GM23338 (cell line): ENCODE measurements around the gene NLRX1. TPM values are rescaled to one million over a fixed set of nuclear protein-coding genes. Genes with fewer than 3 reads are reported as not detected.
"Not testable (repeated sequence)": the region's sequence is repeated elsewhere in the genome, so short reads cannot be mapped to it uniquely, and the experiment has no call there.

Experiments used
- ATAC-seq: fragments of 200-7000 bp; cut with Tn5 transposase; 3 replicates; pipeline ENCODE4 v1.9.1; 2020
- DNase-seq: peaks from one replicate; pipeline ENCODE4 v3.0.0-alpha.2; 2015; ENCODE audit warnings: low spot score
- H2AFZ ChIP-seq: fragments of 200-600 bp; sonication (generic); 2 replicates; pipeline ENCODE4 v1.8.0; 2016; ENCODE audit warnings: antibody characterized with exemption, mild to moderate bottlenecking, moderate library complexity
- H3F3A ChIP-seq: fragments of 200-600 bp; sonication (generic); replicated peaks from 2 replicates; pipeline ENCODE4 v1.8.0; 2017; ENCODE audit warnings: antibody characterized with exemption, mixed run types, low read depth
- H3K27ac ChIP-seq: fragments of 200-600 bp; sonication (generic); 2 replicates; pipeline ENCODE4 v1.6.1; 2016; ENCODE audit warnings: low read depth
- H3K27me3 ChIP-seq: fragments of 200-600 bp; sonication (generic); 2 replicates; pipeline ENCODE4 v1.8.0; 2016; ENCODE audit warnings: mild to moderate bottlenecking, mixed run types, moderate library complexity; ENCODE audit not compliant: insufficient read depth
- H3K36me3 ChIP-seq: fragments of 200-600 bp; sonication (generic); 2 replicates; pipeline ENCODE4 v1.8.0; 2016; ENCODE audit warnings: mild to moderate bottlenecking; ENCODE audit not compliant: insufficient read depth
- H3K4me1 ChIP-seq: fragments of 200-600 bp; sonication (generic); 2 replicates; pipeline ENCODE4 v1.8.0; 2016; ENCODE audit warnings: mild to moderate bottlenecking, moderate library complexity; ENCODE audit not compliant: insufficient read depth
- H3K4me2 ChIP-seq: fragments of 200-600 bp; sonication (generic); 2 replicates; pipeline ENCODE4 v1.7.1; 2017; ENCODE audit warnings: mixed run types
- H3K4me3 ChIP-seq: fragments of 200-600 bp; sonication (generic); 2 replicates; pipeline ENCODE4 v1.6.1; 2016; ENCODE audit warnings: mixed run types
- H3K79me2 ChIP-seq: fragments of 200-600 bp; sonication (generic); replicated peaks from 2 replicates; pipeline ENCODE4 v1.8.0; 2017; ENCODE audit warnings: mild to moderate bottlenecking; ENCODE audit not compliant: insufficient read depth
- H3K9me2 ChIP-seq: fragments of 200-600 bp; sonication (generic); 2 replicates; pipeline ENCODE4 v1.8.0; 2017; ENCODE audit not compliant: insufficient read depth
- H4K20me1 ChIP-seq: fragments of 200-600 bp; sonication (generic); replicated peaks from 2 replicates; pipeline ENCODE4 v1.8.0; 2017; ENCODE audit warnings: mild to moderate bottlenecking; ENCODE audit not compliant: insufficient read depth
- H3K27ac Mint-ChIP-seq: 2 replicates; pipeline ENCODE4 v1.8.0; 2020; ENCODE audit warnings: inconsistent platforms, mild to moderate bottlenecking, moderate library complexity, mixed read lengths
- H3K27me3 Mint-ChIP-seq: 3 replicates; pipeline ENCODE4 v1.8.0; 2022; ENCODE audit warnings: low read depth, mild to moderate bottlenecking, moderate library complexity, mixed read lengths, inconsistent platforms; ENCODE audit not compliant: insufficient read depth, poor library complexity
- H3K36me3 Mint-ChIP-seq: 3 replicates; pipeline ENCODE4 v1.8.0; 2021; ENCODE audit warnings: low read depth, mild to moderate bottlenecking, inconsistent platforms, moderate library complexity, mixed read lengths
- H3K4me1 Mint-ChIP-seq: 3 replicates; pipeline ENCODE4 v1.8.0; 2020; ENCODE audit warnings: mild to moderate bottlenecking, inconsistent platforms, mixed read lengths
- H3K4me3 Mint-ChIP-seq: 3 replicates; pipeline ENCODE4 v1.8.0; 2021; ENCODE audit warnings: moderate library complexity, mild to moderate bottlenecking, inconsistent platforms, mixed read lengths
- H3K9me3 Mint-ChIP-seq: 3 replicates; pipeline ENCODE4 v1.8.0; 2020; ENCODE audit warnings: moderate library complexity, mild to moderate bottlenecking, inconsistent platforms, mixed read lengths
- REST ChIP-seq: IDR thresholded peaks from one replicate; pipeline ENCODE4 v1.6.1; 2018; ENCODE audit warnings: antibody characterized with exemption; ENCODE audit not compliant: unreplicated experiment
- ZNF114 ChIP-seq: fragments of 250-450 bp; sonication (Bioruptor Pico); IDR thresholded peaks from 2 replicates; pipeline ENCODE4 v1.5.0; 2020; ENCODE audit warnings: mild to moderate bottlenecking, moderate library complexity
- polyA plus RNA-seq: library from polyadenylated mRNA; unstranded; fragments of >200 nt; fragmentation: Nextera tagmentation; extraction: Ambion mirVana; gene quantifications from 2 replicates; pipeline ENCODE4 v1.2.1, GENCODE V29; 2016
- total RNA-seq: library from RNA; depleted of rRNA; stranded (reverse); fragments of >200 nt; shearing (Covaris generic); gene quantifications from 2 replicates; pipeline ENCODE4 v1.2.3, GENCODE V29; 2014
- TF ChIP-seq, protein P1 (sequence below), 2 experiments: fragments of 200-600 bp in 1 of 2; sonication (generic) in 1 of 2; conservative IDR thresholded peaks; 2 replicates each; pipeline versions ENCODE4 v1.5.1 to v1.6.1; 2016 to 2017; ENCODE audit warnings: antibody characterized with exemption in 2 of 2, low read depth in 2 of 2, mild to moderate bottlenecking in 2 of 2, moderate library complexity in 1 of 2

NLRX1 gene
- total and polyA plus RNA-seq, 2 experiments from 2014 or later: 2.8 to 13.8 TPM

DNA sequence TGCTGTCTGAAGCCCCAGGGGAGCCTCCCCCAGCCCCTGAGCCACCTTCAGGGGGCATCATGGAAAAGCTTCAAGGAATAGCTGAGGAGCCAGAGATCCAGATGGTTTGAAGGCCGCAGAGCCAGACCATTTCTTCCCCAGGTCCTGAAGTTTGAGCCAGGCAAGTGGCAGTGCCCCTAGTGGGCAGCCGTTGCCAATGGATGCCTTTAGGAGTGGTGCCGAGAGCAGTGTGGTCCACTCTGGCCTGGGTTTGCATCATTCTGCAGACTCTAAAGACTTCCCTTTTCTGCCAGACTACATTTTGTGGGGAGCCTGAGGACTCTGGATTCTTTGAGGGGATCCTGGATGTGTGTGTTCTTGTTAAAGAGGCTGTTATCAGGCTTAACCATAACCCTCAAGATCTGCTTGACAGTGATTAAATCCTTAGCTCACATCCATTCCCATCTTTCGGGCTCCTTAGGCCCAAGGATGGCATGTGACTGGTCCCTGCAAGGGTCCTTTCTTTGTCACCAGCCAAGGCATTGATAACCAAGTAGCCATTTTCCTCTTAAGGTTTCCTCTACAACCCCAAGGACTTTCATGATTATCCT, 34.0 kb upstream of the NLRX1 start:
- Mint-ChIP-seq H3K36me3 (peaks cover 48% of the 10 kb centered on the region), H3K27ac (no peak overlapping the region), H3K4me3 (no peak overlapping the region), H3K9me3 (no peaks in the 10 kb centered on the region), H3K27me3 (peaks cover 4% of the 10 kb centered on the region), H3K4me1 (no peaks in the 10 kb centered on the region; the same call in 2 of the 3 replicates)
- Histone ChIP-seq H2AFZ (no peak overlapping the region), H3K27me3 (no peaks in the 10 kb centered on the region), H4K20me1 (peaks cover 6% of the 10 kb centered on the region; the same call in 1 of the 2 replicates), H3F3A (no peaks in the 10 kb centered on the region; the same call in 1 of the 2 replicates), H3K79me2 (no peaks in the 10 kb centered on the region), H3K36me3 (peaks cover 28% of the 10 kb centered on the region), H3K4me2 (no peak overlapping the region), H3K9me2 (no peaks in the 10 kb centered on the region), H3K27ac (no peak overlapping the region), H3K4me3 (no peak overlapping the region), H3K4me1 (no peaks in the 10 kb centered on the region)
- peak; percentile 71 for DNase-seq
- TF ChIP-seq REST (no peak), ZNF114 (CRISPR knock-in tag) (no peak)
- TF ChIP-seq, protein P1, sequence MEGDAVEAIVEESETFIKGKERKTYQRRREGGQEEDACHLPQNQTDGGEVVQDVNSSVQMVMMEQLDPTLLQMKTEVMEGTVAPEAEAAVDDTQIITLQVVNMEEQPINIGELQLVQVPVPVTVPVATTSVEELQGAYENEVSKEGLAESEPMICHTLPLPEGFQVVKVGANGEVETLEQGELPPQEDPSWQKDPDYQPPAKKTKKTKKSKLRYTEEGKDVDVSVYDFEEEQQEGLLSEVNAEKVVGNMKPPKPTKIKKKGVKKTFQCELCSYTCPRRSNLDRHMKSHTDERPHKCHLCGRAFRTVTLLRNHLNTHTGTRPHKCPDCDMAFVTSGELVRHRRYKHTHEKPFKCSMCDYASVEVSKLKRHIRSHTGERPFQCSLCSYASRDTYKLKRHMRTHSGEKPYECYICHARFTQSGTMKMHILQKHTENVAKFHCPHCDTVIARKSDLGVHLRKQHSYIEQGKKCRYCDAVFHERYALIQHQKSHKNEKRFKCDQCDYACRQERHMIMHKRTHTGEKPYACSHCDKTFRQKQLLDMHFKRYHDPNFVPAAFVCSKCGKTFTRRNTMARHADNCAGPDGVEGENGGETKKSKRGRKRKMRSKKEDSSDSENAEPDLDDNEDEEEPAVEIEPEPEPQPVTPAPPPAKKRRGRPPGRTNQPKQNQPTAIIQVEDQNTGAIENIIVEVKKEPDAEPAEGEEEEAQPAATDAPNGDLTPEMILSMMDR (conservative IDR thresholded peaks at IDR 0.05; ENCODE audit: low read depth in 2 of 2): peak; percentile 62 to 68
- ATAC-seq: peak; percentile 92

- not testable (repeated sequence) for H3K4me1 Mint-ChIP-seq, ATAC-seq, H3K4me3 ChIP-seq, DNase-seq, H3K9me2 ChIP-seq, H3K27ac Mint-ChIP-seq, H3K4me1 ChIP-seq, H3K36me3 Mint-ChIP-seq, H3K27ac ChIP-seq, H3K27me3 Mint-ChIP-seq, H3K36me3 ChIP-seq, H4K20me1 ChIP-seq, H3K4me3 Mint-ChIP-seq, H3K79me2 ChIP-seq, H2AFZ ChIP-seq, H3K4me2 ChIP-seq, H3K9me3 Mint-ChIP-seq, H3F3A ChIP-seq, H3K27me3 ChIP-seq
Measured at GRCh38 chr11:119139276-119139675, 29.2 kb upstream of the NLRX1 start.
